K562 (cell line): ENCODE data around the gene CRTC3.

Experiments used
- CEBPZ ChIP-seq: fragments of 150-350 bp; IDR thresholded peaks from 2 replicates; pipeline ENCODE4 v1.6.1; 2014; ENCODE audit warnings: low read depth, mild to moderate bottlenecking, low read length, borderline replicate concordance
- EHMT2 ChIP-seq: fragments of 450-650 bp; IDR thresholded peaks from 2 replicates; pipeline ENCODE4 v1.6.1; 2018; ENCODE audit warnings: antibody characterized with exemption
- REST ChIP-seq, 2 experiments: fragments of 450-650 bp; formaldehyde crosslinking in 1 of 2; IDR thresholded peaks; 2 replicates each; pipeline versions ENCODE4 v1.4.0 to v1.6.1; 2014 to 2020; ENCODE audit warnings: mild to moderate bottlenecking in 2 of 2, borderline replicate concordance in 1 of 2, low read depth in 1 of 2
- THRB ChIP-seq: fragments of 450-650 bp; formaldehyde crosslinking; conservative IDR thresholded peaks from 2 replicates; pipeline ENCODE4 v1.4.0; 2022; ENCODE audit warnings: mild to moderate bottlenecking, missing genetic modification characterization
- TF ChIP-seq, protein P1 (sequence below): fragments of 250-450 bp; sonication (Bioruptor Pico); IDR thresholded peaks from 2 replicates; pipeline ENCODE4 v1.4.0; 2020; ENCODE audit warnings: mild to moderate bottlenecking, moderate library complexity

GRCh38 chr15:90619939-90620338 is 90.2 kb downstream of the CRTC3 start:
- TF ChIP-seq CEBPZ (no peak), REST (IDR thresholded peaks at IDR 0.05; ENCODE audit: borderline replicate concordance) (no peak), REST (CRISPR knock-in tag; IDR thresholded peaks at IDR 0.05; ENCODE audit: low read depth) (no peak), THRB (CRISPR knock-in tag) (no peak), EHMT2 (no peak)
- TF ChIP-seq, protein P1, sequence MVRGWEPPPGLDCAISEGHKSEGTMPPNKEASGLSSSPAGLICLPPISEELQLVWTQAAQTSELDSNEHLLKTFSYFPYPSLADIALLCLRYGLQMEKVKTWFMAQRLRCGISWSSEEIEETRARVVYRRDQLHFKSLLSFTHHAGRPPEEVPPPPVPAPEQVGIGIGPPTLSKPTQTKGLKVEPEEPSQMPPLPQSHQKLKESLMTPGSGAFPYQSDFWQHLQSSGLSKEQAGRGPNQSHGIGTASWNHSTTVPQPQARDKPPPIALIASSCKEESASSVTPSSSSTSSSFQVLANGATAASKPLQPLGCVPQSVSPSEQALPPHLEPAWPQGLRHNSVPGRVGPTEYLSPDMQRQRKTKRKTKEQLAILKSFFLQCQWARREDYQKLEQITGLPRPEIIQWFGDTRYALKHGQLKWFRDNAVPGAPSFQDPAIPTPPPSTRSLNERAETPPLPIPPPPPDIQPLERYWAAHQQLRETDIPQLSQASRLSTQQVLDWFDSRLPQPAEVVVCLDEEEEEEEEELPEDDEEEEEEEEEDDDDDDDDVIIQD (CRISPR knock-in tag): no peak
